ENCODE data around the gene SVOPL.
A peak's percentile ranks its signal among the peaks of the same experiment; 100 is the strongest.

Gene SVOPL

DNA sequence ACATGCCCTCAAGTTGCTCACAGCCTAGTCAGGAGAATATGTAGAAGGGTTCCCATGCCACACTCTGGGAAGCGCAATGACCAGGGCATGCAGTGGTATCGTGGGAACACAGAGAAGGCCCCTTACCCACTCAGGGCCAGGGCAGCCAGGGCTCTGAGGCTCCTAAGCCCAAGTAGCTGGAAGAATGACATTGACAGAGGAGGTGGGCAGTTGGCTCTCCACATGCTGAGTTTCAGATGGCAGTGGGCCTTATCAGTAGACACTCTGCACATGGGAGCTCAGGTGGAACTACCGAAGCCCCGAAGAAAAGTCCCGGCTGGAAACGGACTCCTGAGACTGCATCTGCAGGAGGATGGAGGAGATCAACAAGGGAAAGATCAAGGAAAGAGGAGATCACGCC is 15.7 kb upstream of the SVOPL start:
- no peak overlapping the region for H3K18ac ChIP-seq (ENCODE audit: low read length)
- H3K4me2 ChIP-seq (ENCODE audit: low read length) = no peak overlapping the region
- no peak overlapping the region for H3K23ac ChIP-seq (ENCODE audit: low read length)
- no peaks in the 10 kb centered on the region for H3K9me3 ChIP-seq (ENCODE audit: insufficient read depth, low read depth, low read length)
- H3K27me3 ChIP-seq (ENCODE audit: insufficient read depth, low read length) = no peaks in the 10 kb centered on the region
- WGBS (ENCODE audit: extremely low coverage, insufficient coverage, insufficient read length) = no CpG with 5 or more reads among the region's 7 CpGs
- no peak overlapping the region for H3K4me3 ChIP-seq (ENCODE audit: low read depth, low read length)
- H3K36me3 ChIP-seq (ENCODE audit: control insufficient read depth in 1 of 2, insufficient read depth in 2 of 2, low read length in 2 of 2) = no peaks in the 10 kb centered on the region
- H3K4me1 ChIP-seq (ENCODE audit: control insufficient read depth in 1 of 2, insufficient read depth in 2 of 2, low read length in 2 of 2) = no peaks in the 10 kb centered on the region
- no peak overlapping the region for H2BK5ac ChIP-seq (ENCODE audit: low read depth, low read length, poor library complexity)
- no peak overlapping the region for H3K14ac ChIP-seq (ENCODE audit: low read length)
- no peaks in the 10 kb centered on the region for H3K79me2 ChIP-seq (ENCODE audit: control insufficient read depth, insufficient read depth, low read length, poor library complexity)
- H4K91ac ChIP-seq (ENCODE audit: low read depth, low read length) = no peak overlapping the region
- H2BK12ac ChIP-seq (ENCODE audit: low read length) = no peak overlapping the region
- peaks cover 4% of the 10 kb centered on the region for H3K79me1 ChIP-seq (ENCODE audit: low read length)
- no peak overlapping the region for H3K4ac ChIP-seq (ENCODE audit: low read depth, low read length)
- no peak overlapping the region for H2AK5ac ChIP-seq (ENCODE audit: low read length)
- H3K9ac ChIP-seq (ENCODE audit: low read length) = no peak overlapping the region
- no peak overlapping the region for H2BK120ac ChIP-seq (ENCODE audit: insufficient read depth, low read length, poor library complexity)
- H3K27ac ChIP-seq (ENCODE audit: low read depth, low read length) = no peak overlapping the region
- DNase-seq = no peak
- no peak overlapping the region for H4K8ac ChIP-seq (ENCODE audit: low read depth, low read length)
- H4K12ac ChIP-seq (ENCODE audit: low read depth, low read length) = no peak overlapping the region
- H2AFZ ChIP-seq (ENCODE audit: insufficient read depth, low read length, poor library complexity) = no peak overlapping the region

DNA sequence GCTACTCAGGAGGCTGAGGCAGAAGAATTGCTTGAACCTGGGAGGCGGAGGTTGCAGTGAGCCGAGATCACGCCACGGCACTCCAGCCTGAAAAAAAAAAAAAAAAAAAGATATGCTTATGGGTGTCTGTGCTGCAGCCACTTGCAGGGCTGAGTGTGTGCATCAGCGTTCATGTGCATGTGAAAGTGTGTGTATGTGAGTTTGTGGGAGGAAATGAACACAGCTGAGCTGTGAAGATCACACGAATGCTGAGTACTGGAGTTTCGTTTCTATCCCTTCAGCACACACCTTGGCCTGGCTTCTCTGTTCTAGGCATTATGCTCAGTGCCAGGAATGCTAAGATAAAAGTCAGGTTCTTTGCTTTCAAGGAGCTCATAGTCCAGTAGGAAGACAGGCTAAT is 12.0 kb upstream of the SVOPL start:
- Histone ChIP-seq H3K9ac (ENCODE audit: low read length) (no peak overlapping the region), H2AFZ (ENCODE audit: insufficient read depth, low read length, poor library complexity) (no peak overlapping the region), H3K79me1 (ENCODE audit: low read length) (peaks cover 8% of the 10 kb centered on the region), H3K36me3 (ENCODE audit: control insufficient read depth in 1 of 2, insufficient read depth in 2 of 2, low read length in 2 of 2) (no peaks in the 10 kb centered on the region), H2AK5ac (ENCODE audit: low read length) (no peak overlapping the region), H3K27ac (ENCODE audit: low read depth, low read length) (no peak overlapping the region), H4K12ac (ENCODE audit: low read depth, low read length) (no peak overlapping the region), H3K4me1 (ENCODE audit: control insufficient read depth in 1 of 2, insufficient read depth in 2 of 2, low read length in 2 of 2) (peaks cover 4 to 8% of the 10 kb centered on the region in 2 experiments), H4K91ac (ENCODE audit: low read depth, low read length) (no peak overlapping the region), H4K8ac (ENCODE audit: low read depth, low read length) (no peak overlapping the region), H2BK5ac (ENCODE audit: low read depth, low read length, poor library complexity) (no peak overlapping the region), H3K23ac (ENCODE audit: low read length) (no peak overlapping the region), H2BK120ac (ENCODE audit: insufficient read depth, low read length, poor library complexity) (no peak overlapping the region), H3K27me3 (ENCODE audit: insufficient read depth, low read length) (no peaks in the 10 kb centered on the region), H3K18ac (ENCODE audit: low read length) (no peak overlapping the region), H3K4me2 (ENCODE audit: low read length) (no peak overlapping the region), H3K9me3 (ENCODE audit: insufficient read depth, low read depth, low read length) (no peaks in the 10 kb centered on the region), H2BK12ac (ENCODE audit: low read length) (peak overlapping the region; percentile 45), H3K4ac (ENCODE audit: low read depth, low read length) (no peak overlapping the region), H3K14ac (ENCODE audit: low read length) (no peak overlapping the region), H3K79me2 (ENCODE audit: control insufficient read depth, insufficient read depth, low read length, poor library complexity) (no peaks in the 10 kb centered on the region), H3K4me3 (ENCODE audit: low read depth, low read length) (no peak overlapping the region)
- WGBS (ENCODE audit: extremely low coverage, insufficient coverage, insufficient read length) = no CpG with 5 or more reads among the region's 7 CpGs
- no peak for DNase-seq

DNA sequence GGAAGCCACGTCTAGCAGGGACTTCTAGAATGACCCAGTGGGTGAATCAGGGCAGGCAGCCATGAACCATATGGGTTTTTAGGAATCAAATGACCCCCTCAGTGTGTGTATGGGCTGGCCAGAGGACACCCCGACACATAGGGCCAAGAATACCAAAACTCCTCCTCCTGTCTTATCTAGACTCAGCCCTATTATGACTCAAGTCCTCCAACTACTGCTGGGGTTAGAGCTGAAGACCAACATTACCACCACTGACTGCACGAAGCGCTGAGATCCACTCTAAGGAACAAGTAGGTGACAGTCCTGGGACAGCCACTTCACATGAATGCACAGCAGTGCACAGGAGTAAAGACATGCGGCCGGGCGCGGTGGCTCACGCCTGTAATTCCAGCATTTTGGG is 11.5 kb upstream of the SVOPL start:
- H4K12ac ChIP-seq (ENCODE audit: low read depth, low read length) = no peak overlapping the region
- no peak overlapping the region for H3K14ac ChIP-seq (ENCODE audit: low read length)
- no peak overlapping the region for H3K9ac ChIP-seq (ENCODE audit: low read length)
- H3K36me3 ChIP-seq (ENCODE audit: control insufficient read depth in 1 of 2, insufficient read depth in 2 of 2, low read length in 2 of 2) = no peaks in the 10 kb centered on the region
- H4K8ac ChIP-seq (ENCODE audit: low read depth, low read length) = no peak overlapping the region
- H3K4ac ChIP-seq (ENCODE audit: low read depth, low read length) = no peak overlapping the region
- WGBS (ENCODE audit: extremely low coverage, insufficient coverage, insufficient read length) = no CpG with 5 or more reads among the region's 9 CpGs
- H3K79me2 ChIP-seq (ENCODE audit: control insufficient read depth, insufficient read depth, low read length, poor library complexity) = no peaks in the 10 kb centered on the region
- H3K18ac ChIP-seq (ENCODE audit: low read length) = no peak overlapping the region
- H2BK12ac ChIP-seq (ENCODE audit: low read length) = peak overlapping the region; percentile 1
- no peaks in the 10 kb centered on the region for H3K9me3 ChIP-seq (ENCODE audit: insufficient read depth, low read depth, low read length)
- peak overlapping the region; percentile 7 for H2AK5ac ChIP-seq (ENCODE audit: low read length)
- H3K27me3 ChIP-seq (ENCODE audit: insufficient read depth, low read length) = no peaks in the 10 kb centered on the region
- H2BK5ac ChIP-seq (ENCODE audit: low read depth, low read length, poor library complexity) = no peak overlapping the region
- no peak overlapping the region for H2AFZ ChIP-seq (ENCODE audit: insufficient read depth, low read length, poor library complexity)
- no peak overlapping the region for H3K27ac ChIP-seq (ENCODE audit: low read depth, low read length)
- H2BK120ac ChIP-seq (ENCODE audit: insufficient read depth, low read length, poor library complexity) = no peak overlapping the region
- no peak overlapping the region for H3K4me2 ChIP-seq (ENCODE audit: low read length)
- no peak overlapping the region for H3K4me3 ChIP-seq (ENCODE audit: low read depth, low read length)
- DNase-seq = no peak
- H3K4me1 ChIP-seq (ENCODE audit: control insufficient read depth in 1 of 2, insufficient read depth in 2 of 2, low read length in 2 of 2) = peaks cover 4 to 8% of the 10 kb centered on the region in 2 experiments
- peak overlapping the region; percentile 34 for H4K91ac ChIP-seq (ENCODE audit: low read depth, low read length)
- H3K23ac ChIP-seq (ENCODE audit: low read length) = no peak overlapping the region
- H3K79me1 ChIP-seq (ENCODE audit: low read length) = peaks cover 8% of the 10 kb centered on the region

DNA sequence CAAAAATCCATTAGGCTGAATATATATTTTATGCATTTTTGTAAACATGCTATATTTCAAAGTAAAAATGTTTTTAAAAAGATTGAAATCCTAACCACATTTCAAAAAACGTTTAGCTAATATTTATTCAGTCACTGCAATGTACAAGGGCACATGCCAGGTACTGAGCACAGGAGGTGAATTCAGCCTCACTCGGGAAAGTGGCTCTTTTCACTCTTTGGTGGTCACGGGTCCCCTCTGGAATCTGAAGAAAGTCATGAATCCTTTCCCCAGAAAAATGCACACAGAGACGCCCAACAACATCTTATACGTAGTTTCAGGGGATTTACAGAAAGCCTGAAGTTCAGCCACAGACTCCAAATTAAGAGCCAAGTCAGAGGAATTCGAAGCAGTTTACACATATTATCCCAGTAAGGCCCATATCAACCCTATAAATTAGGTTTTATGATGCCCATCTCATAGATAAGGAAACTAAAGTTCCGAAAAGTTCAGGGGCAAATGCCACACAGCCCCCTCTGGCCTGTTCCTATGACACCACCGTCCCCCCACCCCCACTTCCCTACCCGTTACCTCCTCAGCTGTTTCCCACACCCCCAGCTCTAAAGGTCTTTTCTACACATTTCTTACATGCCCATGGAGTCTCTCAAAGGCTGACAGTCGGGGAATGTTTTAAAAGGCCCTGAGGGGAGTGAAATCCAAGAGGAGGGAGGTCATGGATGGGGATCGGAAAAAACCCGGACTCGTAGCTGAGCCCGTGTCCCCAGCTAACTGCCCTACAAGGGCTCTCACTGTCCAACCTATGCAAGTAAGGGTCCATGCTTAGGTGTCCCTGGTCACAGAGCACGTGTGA is 9.6 kb upstream of the SVOPL start:
- WGBS (ENCODE audit: extremely low coverage, insufficient coverage, insufficient read length) = no CpG with 5 or more reads among the region's 15 CpGs
- peak overlapping the region; percentile 17 for H3K14ac ChIP-seq (ENCODE audit: low read length)
- H4K91ac ChIP-seq (ENCODE audit: low read depth, low read length) = peak overlapping the region; percentile 74
- peak overlapping the region; percentile 21 for H3K27ac ChIP-seq (ENCODE audit: low read depth, low read length)
- H3K23ac ChIP-seq (ENCODE audit: low read length) = no peak overlapping the region
- peak overlapping the region; percentile 60 for H2BK12ac ChIP-seq (ENCODE audit: low read length)
- H3K36me3 ChIP-seq (ENCODE audit: control insufficient read depth in 1 of 2, insufficient read depth in 2 of 2, low read length in 2 of 2) = no peaks in the 10 kb centered on the region
- H2BK5ac ChIP-seq (ENCODE audit: low read depth, low read length, poor library complexity) = peak overlapping the region; percentile 66
- peaks cover 4 to 8% of the 10 kb centered on the region in 2 experiments for H3K4me1 ChIP-seq (ENCODE audit: control insufficient read depth in 1 of 2, insufficient read depth in 2 of 2, low read length in 2 of 2)
- no peak overlapping the region for H3K4me3 ChIP-seq (ENCODE audit: low read depth, low read length)
- H3K79me2 ChIP-seq (ENCODE audit: control insufficient read depth, insufficient read depth, low read length, poor library complexity) = no peaks in the 10 kb centered on the region
- no peak overlapping the region for H2AFZ ChIP-seq (ENCODE audit: insufficient read depth, low read length, poor library complexity)
- H3K4ac ChIP-seq (ENCODE audit: low read depth, low read length) = no peak overlapping the region
- H3K9me3 ChIP-seq (ENCODE audit: insufficient read depth, low read depth, low read length) = no peaks in the 10 kb centered on the region
- H3K9ac ChIP-seq (ENCODE audit: low read length) = no peak overlapping the region
- H3K79me1 ChIP-seq (ENCODE audit: low read length) = peaks cover 8% of the 10 kb centered on the region
- H3K27me3 ChIP-seq (ENCODE audit: insufficient read depth, low read length) = no peaks in the 10 kb centered on the region
- H4K12ac ChIP-seq (ENCODE audit: low read depth, low read length) = no peak overlapping the region
- no peak overlapping the region for H3K4me2 ChIP-seq (ENCODE audit: low read length)
- peak overlapping the region; percentile 69 for H2BK120ac ChIP-seq (ENCODE audit: insufficient read depth, low read length, poor library complexity)
- no peak overlapping the region for H2AK5ac ChIP-seq (ENCODE audit: low read length)
- no peak overlapping the region for H3K18ac ChIP-seq (ENCODE audit: low read length)
- peak overlapping the region; percentile 12 for H4K8ac ChIP-seq (ENCODE audit: low read depth, low read length)
- peak; percentile 14 to 32 for DNase-seq

Measured in trophoblast cell (in vitro differentiated cells and primary cell).